SH-SY5Y (cell line): ENCODE results near the gene LRFN2.
A peak's percentile ranks its signal among the peaks of the same experiment; 100 is the strongest.

Source experiments
- GATA2 ChIP-seq: IDR thresholded peaks from 2 replicates; pipeline ENCODE4 v1.6.1; 2011; ENCODE audit warnings: mild to moderate bottlenecking, low read depth, low read length
- GATA3 ChIP-seq: IDR thresholded peaks from 2 replicates; pipeline ENCODE4 v1.6.1; 2011; ENCODE audit warnings: low read depth, mild to moderate bottlenecking, low read length, moderate library complexity

LRFN2 gene

GRCh38 chr6:40499215-40499614 lies 87.9 kb downstream of the LRFN2 start:
- TF ChIP-seq GATA3 (no peak), GATA2 (no peak)

GRCh38 chr6:40498148-40498547 lies 89.0 kb downstream of the LRFN2 start:
- TF ChIP-seq GATA3 (no peak), GATA2 (no peak)

GRCh38 chr6:40492187-40492586 lies 95.0 kb downstream of the LRFN2 start:
- no peak for TF ChIP-seq GATA2
- TF ChIP-seq GATA3 = no peak

GRCh38 chr6:40490508-40490907 lies 96.7 kb downstream of the LRFN2 start:
- no peak for TF ChIP-seq GATA3
- no peak for TF ChIP-seq GATA2

- TF ChIP-seq GATA3 = no peak
- no peak for TF ChIP-seq GATA2
Observed at GRCh38 chr6:40489798-40490197, 97.4 kb downstream of the LRFN2 start.

GRCh38 chr6:40486576-40486975 lies 100.6 kb downstream of the LRFN2 start:
- no peak for TF ChIP-seq GATA3
- TF ChIP-seq GATA2 = no peak

GRCh38 chr6:40485795-40486194 lies 101.4 kb downstream of the LRFN2 start:
- TF ChIP-seq GATA3 = no peak
- no peak for TF ChIP-seq GATA2

GRCh38 chr6:40485300-40485699 lies 101.9 kb downstream of the LRFN2 start:
- no peak for TF ChIP-seq GATA3
- TF ChIP-seq GATA2 = peak; percentile 71; the same call in 1 of the 2 replicates

GRCh38 chr6:40484066-40484465 lies 103.1 kb downstream of the LRFN2 start:
- TF ChIP-seq GATA2 (no peak), GATA3 (no peak)

GRCh38 chr6:40482532-40482931 lies 104.6 kb downstream of the LRFN2 start:
- TF ChIP-seq GATA3 = no peak

GRCh38 chr6:40480678-40481077 lies 106.5 kb downstream of the LRFN2 start:
- TF ChIP-seq GATA3 (no peak), GATA2 (no peak)

GRCh38 chr6:40479706-40480105 lies 107.5 kb downstream of the LRFN2 start:
- TF ChIP-seq GATA3 (no peak), GATA2 (no peak)

- no peak for TF ChIP-seq GATA2
- TF ChIP-seq GATA3 = no peak
Observed at GRCh38 chr6:40477246-40478126, 109.7 kb downstream of the LRFN2 start.

GRCh38 chr6:40476673-40477072 lies 110.5 kb downstream of the LRFN2 start:
- TF ChIP-seq GATA2 (no peak), GATA3 (no peak)

- TF ChIP-seq GATA3 (no peak), GATA2 (no peak)
Observed at GRCh38 chr6:40474937-40475336, 112.2 kb downstream of the LRFN2 start.

GRCh38 chr6:40473026-40473425 lies 114.1 kb downstream of the LRFN2 start:
- no peak for TF ChIP-seq GATA3
- TF ChIP-seq GATA2 = no peak

- TF ChIP-seq GATA3 (no peak), GATA2 (no peak)
Observed at GRCh38 chr6:40472353-40472752, 114.8 kb downstream of the LRFN2 start.
